T-helper 2 cell treated with Interferon-gamma antibody and Interleukin-4, amounts not matched to agents 100 ng/mL and 5 ng/mL, for 36 hours (primary cell): ENCODE measurements around the gene PLPP2. TPM values are rescaled to one million over a fixed set of nuclear protein-coding genes. Genes with fewer than 3 reads are reported as not detected.
"Not testable (repeated sequence)": the region's sequence is repeated elsewhere in the genome, so short reads cannot be mapped to it uniquely, and the experiment has no call there.

Source experiments
- intact Hi-C: fragments of 100-400 bp; cut with micrococcal nuclease; formaldehyde crosslinking; loops from one replicate; pipeline ENCODE4 v1.15.1; 2023
- total RNA-seq: library from RNA; stranded (reverse); gene quantifications from 2 replicates; pipeline ENCODE4 v1.2.3, GENCODE V29; 2022

The PLPP2 gene
- total RNA-seq, 1 donor from 2014 or later: not detected

- intact Hi-C loops: no loop called here
These were observed 19.3 kb downstream of the PLPP2 start for GRCh38 chr19:271856-272255.

- intact Hi-C loops: not testable (repeated sequence)
These were observed 20.4 kb downstream of the PLPP2 start for GRCh38 chr19:270766-271318.

GRCh38 chr19:269241-269640 is 22.0 kb downstream of the PLPP2 start:
- intact Hi-C loops: no loop called here

GRCh38 chr19:262125-262524 is 29.1 kb downstream of the PLPP2 start:
- intact Hi-C loops: no loop called here

GRCh38 chr19:256804-257203 is 34.4 kb downstream of the PLPP2 start:
- intact Hi-C loops: not testable (repeated sequence)

GRCh38 chr19:252421-253186 is 38.6 kb downstream of the PLPP2 start:
- intact Hi-C loops: not testable (repeated sequence)

- intact Hi-C loops: no loop called here
These were observed 44.7 kb downstream of the PLPP2 start for GRCh38 chr19:246551-246950.

GRCh38 chr19:245900-246299 is 45.3 kb downstream of the PLPP2 start:
- intact Hi-C loops: not testable (repeated sequence)

GRCh38 chr19:245457-245856 is 45.7 kb downstream of the PLPP2 start:
- intact Hi-C loops: no loop called here

Other genes with a start within 250 kb of the PLPP2 start
- not detected in 2 replicates for gene OR4F17, start 184.3 kb downstream of the PLPP2 start, total RNA-seq
- gene MIER2, start 53.4 kb upstream of the PLPP2 start, total RNA-seq: 23.8 and 26.4 TPM in 2 replicates
- 0.05 and 0.09 TPM in 2 replicates for gene C2CD4C, start 117.7 kb upstream of the PLPP2 start, total RNA-seq
- not detected in 2 replicates for gene SHC2, start 169.6 kb upstream of the PLPP2 start, total RNA-seq
- gene MADCAM1, start 205.1 kb upstream of the PLPP2 start, total RNA-seq: 0.18 and 0.36 TPM in 2 replicates
- gene TPGS1, start 216.1 kb upstream of the PLPP2 start, total RNA-seq: 20.0 and 21.8 TPM in 2 replicates
- gene CDC34, start 240.4 kb upstream of the PLPP2 start, total RNA-seq: 39.8 and 43.5 TPM in 2 replicates